Measurements from ENCODE around the gene ALPG.
"Not testable (repeated sequence)": the region's sequence is repeated elsewhere in the genome, so short reads cannot be mapped to it uniquely, and the experiment has no call there.

Gene ALPG

GRCh38 chr2:232446266-232446777, 39.7 kb downstream of the ALPG start:
- H3K18ac ChIP-seq (ENCODE audit: low read length); H3K36me3 ChIP-seq (ENCODE audit: control insufficient read depth in 1 of 2, insufficient read depth in 2 of 2, low read length in 2 of 2); H2AFZ ChIP-seq (ENCODE audit: insufficient read depth, low read length, poor library complexity); H3K27ac ChIP-seq (ENCODE audit: low read depth, low read length); H3K9me3 ChIP-seq (ENCODE audit: insufficient read depth, low read depth, low read length); H2BK120ac ChIP-seq (ENCODE audit: insufficient read depth, low read length, poor library complexity); H3K4ac ChIP-seq (ENCODE audit: low read depth, low read length); H4K12ac ChIP-seq (ENCODE audit: low read depth, low read length); H4K8ac ChIP-seq (ENCODE audit: low read depth, low read length); DNase-seq; H3K79me1 ChIP-seq (ENCODE audit: low read length); H3K4me1 ChIP-seq (ENCODE audit: control insufficient read depth in 1 of 2, insufficient read depth in 2 of 2, low read length in 2 of 2); H3K79me2 ChIP-seq (ENCODE audit: control insufficient read depth, insufficient read depth, low read length, poor library complexity); H3K4me3 ChIP-seq (ENCODE audit: low read depth, low read length); H2BK12ac ChIP-seq (ENCODE audit: low read length); H4K91ac ChIP-seq (ENCODE audit: low read depth, low read length); H3K23ac ChIP-seq (ENCODE audit: low read length); H3K14ac ChIP-seq (ENCODE audit: low read length); H2BK5ac ChIP-seq (ENCODE audit: low read depth, low read length, poor library complexity); H3K9ac ChIP-seq (ENCODE audit: low read length); H3K27me3 ChIP-seq (ENCODE audit: insufficient read depth, low read length); H2AK5ac ChIP-seq (ENCODE audit: low read length); H3K4me2 ChIP-seq (ENCODE audit: low read length): not testable (repeated sequence)
- no CpG with 5 or more reads among the region's 9 CpGs for WGBS (ENCODE audit: extremely low coverage, insufficient coverage, insufficient read length)

- Histone ChIP-seq H3K9me3 (ENCODE audit: insufficient read depth, low read depth, low read length) (no peaks in the 10 kb centered on the region), H3K27me3 (ENCODE audit: insufficient read depth, low read length) (no peaks in the 10 kb centered on the region), H2BK12ac (ENCODE audit: low read length) (no peak overlapping the region), H3K4me1 (ENCODE audit: control insufficient read depth in 1 of 2, insufficient read depth in 2 of 2, low read length in 2 of 2) (no peaks in the 10 kb centered on the region), H2BK120ac (ENCODE audit: insufficient read depth, low read length, poor library complexity) (no peak overlapping the region), H3K4me3 (ENCODE audit: low read depth, low read length) (no peak overlapping the region), H3K18ac (ENCODE audit: low read length) (no peak overlapping the region), H3K23ac (ENCODE audit: low read length) (no peak overlapping the region), H3K79me1 (ENCODE audit: low read length) (no peaks in the 10 kb centered on the region), H3K79me2 (ENCODE audit: control insufficient read depth, insufficient read depth, low read length, poor library complexity) (no peaks in the 10 kb centered on the region), H3K27ac (ENCODE audit: low read depth, low read length) (no peak overlapping the region), H3K9ac (ENCODE audit: low read length) (no peak overlapping the region), H4K12ac (ENCODE audit: low read depth, low read length) (no peak overlapping the region), H3K14ac (ENCODE audit: low read length) (no peak overlapping the region), H3K4me2 (ENCODE audit: low read length) (no peak overlapping the region), H4K91ac (ENCODE audit: low read depth, low read length) (no peak overlapping the region), H2AFZ (ENCODE audit: insufficient read depth, low read length, poor library complexity) (no peak overlapping the region), H2AK5ac (ENCODE audit: low read length) (no peak overlapping the region), H4K8ac (ENCODE audit: low read depth, low read length) (no peak overlapping the region), H3K36me3 (ENCODE audit: control insufficient read depth in 1 of 2, insufficient read depth in 2 of 2, low read length in 2 of 2) (no peaks in the 10 kb centered on the region), H2BK5ac (ENCODE audit: low read depth, low read length, poor library complexity) (no peak overlapping the region), H3K4ac (ENCODE audit: low read depth, low read length) (no peak overlapping the region)
- no CpG with 5 or more reads among the region's 9 CpGs for WGBS (ENCODE audit: extremely low coverage, insufficient coverage, insufficient read length)
- DNase-seq, result no peak
These were observed 40.5 kb downstream of the ALPG start for GRCh38 chr2:232447091-232447620.

GRCh38 chr2:232447638-232448303, 41.1 kb downstream of the ALPG start:
- no CpG with 5 or more reads among the region's 18 CpGs for WGBS (ENCODE audit: extremely low coverage, insufficient coverage, insufficient read length)
- Histone ChIP-seq H4K8ac (ENCODE audit: low read depth, low read length) (no peak overlapping the region), H3K79me2 (ENCODE audit: control insufficient read depth, insufficient read depth, low read length, poor library complexity) (no peaks in the 10 kb centered on the region), H3K9me3 (ENCODE audit: insufficient read depth, low read depth, low read length) (no peaks in the 10 kb centered on the region), H3K79me1 (ENCODE audit: low read length) (no peaks in the 10 kb centered on the region), H3K23ac (ENCODE audit: low read length) (no peak overlapping the region), H3K9ac (ENCODE audit: low read length) (no peak overlapping the region), H3K18ac (ENCODE audit: low read length) (no peak overlapping the region), H3K4me1 (ENCODE audit: control insufficient read depth in 1 of 2, insufficient read depth in 2 of 2, low read length in 2 of 2) (no peaks in the 10 kb centered on the region), H3K4me3 (ENCODE audit: low read depth, low read length) (no peak overlapping the region), H3K36me3 (ENCODE audit: control insufficient read depth in 1 of 2, insufficient read depth in 2 of 2, low read length in 2 of 2) (no peaks in the 10 kb centered on the region), H2AK5ac (ENCODE audit: low read length) (no peak overlapping the region), H3K4me2 (ENCODE audit: low read length) (no peak overlapping the region), H3K14ac (ENCODE audit: low read length) (no peak overlapping the region), H2BK5ac (ENCODE audit: low read depth, low read length, poor library complexity) (no peak overlapping the region), H3K27ac (ENCODE audit: low read depth, low read length) (no peak overlapping the region), H2AFZ (ENCODE audit: insufficient read depth, low read length, poor library complexity) (no peak overlapping the region), H3K27me3 (ENCODE audit: insufficient read depth, low read length) (no peaks in the 10 kb centered on the region), H2BK12ac (ENCODE audit: low read length) (no peak overlapping the region), H2BK120ac (ENCODE audit: insufficient read depth, low read length, poor library complexity) (no peak overlapping the region), H4K91ac (ENCODE audit: low read depth, low read length) (no peak overlapping the region), H4K12ac (ENCODE audit: low read depth, low read length) (no peak overlapping the region), H3K4ac (ENCODE audit: low read depth, low read length) (no peak overlapping the region)
- DNase-seq, result no peak

- DNase-seq, result no peak
- H2BK120ac ChIP-seq (ENCODE audit: insufficient read depth, low read length, poor library complexity), result no peak overlapping the region
- no peak overlapping the region for H3K9ac ChIP-seq (ENCODE audit: low read length)
- H2AK5ac ChIP-seq (ENCODE audit: low read length), result no peak overlapping the region
- no peak overlapping the region for H3K27ac ChIP-seq (ENCODE audit: low read depth, low read length)
- no peaks in the 10 kb centered on the region for H3K9me3 ChIP-seq (ENCODE audit: insufficient read depth, low read depth, low read length)
- no peak overlapping the region for H3K23ac ChIP-seq (ENCODE audit: low read length)
- H4K12ac ChIP-seq (ENCODE audit: low read depth, low read length), result no peak overlapping the region
- no CpG with 5 or more reads among the region's 10 CpGs for WGBS (ENCODE audit: extremely low coverage, insufficient coverage, insufficient read length)
- no peak overlapping the region for H2AFZ ChIP-seq (ENCODE audit: insufficient read depth, low read length, poor library complexity)
- H3K4me2 ChIP-seq (ENCODE audit: low read length), result no peak overlapping the region
- H3K4ac ChIP-seq (ENCODE audit: low read depth, low read length), result no peak overlapping the region
- H4K91ac ChIP-seq (ENCODE audit: low read depth, low read length), result no peak overlapping the region
- no peak overlapping the region for H2BK5ac ChIP-seq (ENCODE audit: low read depth, low read length, poor library complexity)
- H3K4me1 ChIP-seq (ENCODE audit: control insufficient read depth in 1 of 2, insufficient read depth in 2 of 2, low read length in 2 of 2), result no peaks in the 10 kb centered on the region
- H3K79me1 ChIP-seq (ENCODE audit: low read length), result no peaks in the 10 kb centered on the region
- no peak overlapping the region for H2BK12ac ChIP-seq (ENCODE audit: low read length)
- H3K4me3 ChIP-seq (ENCODE audit: low read depth, low read length), result no peak overlapping the region
- H3K27me3 ChIP-seq (ENCODE audit: insufficient read depth, low read length), result no peaks in the 10 kb centered on the region
- no peak overlapping the region for H3K14ac ChIP-seq (ENCODE audit: low read length)
- H3K79me2 ChIP-seq (ENCODE audit: control insufficient read depth, insufficient read depth, low read length, poor library complexity), result no peaks in the 10 kb centered on the region
- no peak overlapping the region for H4K8ac ChIP-seq (ENCODE audit: low read depth, low read length)
- H3K36me3 ChIP-seq (ENCODE audit: control insufficient read depth in 1 of 2, insufficient read depth in 2 of 2, low read length in 2 of 2), result no peaks in the 10 kb centered on the region
- no peak overlapping the region for H3K18ac ChIP-seq (ENCODE audit: low read length)
These were observed 41.7 kb downstream of the ALPG start for GRCh38 chr2:232448304-232448690.
